ENCODE data around the gene SUOX.

SUOX gene

GRCh38 chr12:56020423-56021184 lies 23.5 kb downstream of the SUOX start, which contains the start of gene IKZF4:
Gene IKZF4 (plus strand): TSS chr12:56021043. CDS start chr12:56021494, 451 bp downstream.
- H3K27ac Mint-ChIP-seq = peak within 1 kb of the TSS; percentile 88
- peaks cover 12% of the 10 kb centered on the region for H3K36me3 Mint-ChIP-seq (ENCODE audit: low read depth)
- peak within 1 kb of the TSS; percentile 95 for H3K4me3 Mint-ChIP-seq
- DNase-seq (ENCODE audit: low spot score) = no peak
- no peaks in the 10 kb centered on the region for H3K9me3 Mint-ChIP-seq
- H3K27me3 Mint-ChIP-seq (ENCODE audit: low read depth) = no peaks in the 10 kb centered on the region
- H3K4me1 Mint-ChIP-seq (ENCODE audit: low read depth) = peaks cover 36% of the 10 kb centered on the region

GRCh38 chr12:56021889-56022497 lies 24.9 kb downstream of the SUOX start:
- Mint-ChIP-seq H3K9me3 (no peaks in the 10 kb centered on the region), H3K27me3 (ENCODE audit: low read depth) (no peaks in the 10 kb centered on the region), H3K4me3 (peak overlapping the region; percentile 95), H3K4me1 (ENCODE audit: low read depth) (peaks cover 30% of the 10 kb centered on the region), H3K27ac (peak overlapping the region; percentile 88), H3K36me3 (ENCODE audit: low read depth) (peaks cover 18% of the 10 kb centered on the region)
- no peak for DNase-seq (ENCODE audit: low spot score)

GRCh38 chr12:56028511-56029165 lies 31.6 kb downstream of the SUOX start:
- DNase-seq (ENCODE audit: low spot score) = no peak
- Mint-ChIP-seq H3K4me3 (peak overlapping the region; percentile 22), H3K9me3 (no peaks in the 10 kb centered on the region), H3K4me1 (ENCODE audit: low read depth) (peaks cover 37% of the 10 kb centered on the region), H3K27ac (no peak overlapping the region), H3K27me3 (ENCODE audit: low read depth) (no peaks in the 10 kb centered on the region), H3K36me3 (ENCODE audit: low read depth) (peaks cover 62% of the 10 kb centered on the region)

- H3K4me3 Mint-ChIP-seq = no peak overlapping the region
These were observed 32.1 kb downstream of the SUOX start for GRCh38 chr12:56029166-56029519.

GRCh38 chr12:56029666-56030293 lies 32.7 kb downstream of the SUOX start:
- peaks cover 64% of the 10 kb centered on the region for H3K36me3 Mint-ChIP-seq (ENCODE audit: low read depth)
- peak overlapping the region; percentile 32 for H3K27ac Mint-ChIP-seq
- no peak overlapping the region for H3K4me3 Mint-ChIP-seq
- no peaks in the 10 kb centered on the region for H3K27me3 Mint-ChIP-seq (ENCODE audit: low read depth)
- H3K4me1 Mint-ChIP-seq (ENCODE audit: low read depth) = peaks cover 32% of the 10 kb centered on the region
- no peaks in the 10 kb centered on the region for H3K9me3 Mint-ChIP-seq
- DNase-seq (ENCODE audit: low spot score) = peak; percentile 24

More at GRCh38 chr12:56029166-56029519, 32.1 kb downstream of the SUOX start:
- Mint-ChIP-seq H3K27ac (peak overlapping the region; percentile 56), H3K27me3 (ENCODE audit: low read depth) (no peaks in the 10 kb centered on the region), H3K36me3 (ENCODE audit: low read depth) (peaks cover 60% of the 10 kb centered on the region), H3K4me1 (ENCODE audit: low read depth) (peaks cover 34% of the 10 kb centered on the region), H3K9me3 (no peaks in the 10 kb centered on the region)
- DNase-seq (ENCODE audit: low spot score) = no peak

- Mint-ChIP-seq H3K27me3 (ENCODE audit: low read depth) (no peaks in the 10 kb centered on the region), H3K9me3 (no peaks in the 10 kb centered on the region), H3K4me3 (peak overlapping the region; percentile 2), H3K27ac (peak overlapping the region; percentile 28), H3K36me3 (ENCODE audit: low read depth) (peaks cover 66% of the 10 kb centered on the region), H3K4me1 (ENCODE audit: low read depth) (peaks cover 30% of the 10 kb centered on the region)
- peak; percentile 23 for DNase-seq (ENCODE audit: low spot score)
These were observed 34.9 kb downstream of the SUOX start for GRCh38 chr12:56031987-56032386.

GRCh38 chr12:56034586-56035332 lies 37.7 kb downstream of the SUOX start:
- no peaks in the 10 kb centered on the region for H3K9me3 Mint-ChIP-seq
- H3K4me3 Mint-ChIP-seq = no peak overlapping the region
- peak; percentile 34 for DNase-seq (ENCODE audit: low spot score)
- H3K4me1 Mint-ChIP-seq (ENCODE audit: low read depth) = peaks cover 24% of the 10 kb centered on the region
- peaks cover 47% of the 10 kb centered on the region for H3K36me3 Mint-ChIP-seq (ENCODE audit: low read depth)
- H3K27me3 Mint-ChIP-seq (ENCODE audit: low read depth) = no peaks in the 10 kb centered on the region
- H3K27ac Mint-ChIP-seq = no peak overlapping the region

GRCh38 chr12:56037161-56037560 lies 40.1 kb downstream of the SUOX start:
- peaks cover 36% of the 10 kb centered on the region for H3K36me3 Mint-ChIP-seq (ENCODE audit: low read depth)
- H3K27ac Mint-ChIP-seq = peak overlapping the region; percentile 66

GRCh38 chr12:56038022-56038655 lies 41.1 kb downstream of the SUOX start:
- Mint-ChIP-seq H3K36me3 (ENCODE audit: low read depth) (peaks cover 36% of the 10 kb centered on the region), H3K4me3 (no peak overlapping the region), H3K4me1 (ENCODE audit: low read depth) (peaks cover 25% of the 10 kb centered on the region), H3K9me3 (no peaks in the 10 kb centered on the region), H3K27me3 (ENCODE audit: low read depth) (no peaks in the 10 kb centered on the region), H3K27ac (no peak overlapping the region)
- no peak for DNase-seq (ENCODE audit: low spot score)

More at GRCh38 chr12:56037161-56037560, 40.1 kb downstream of the SUOX start:
- H3K9me3 Mint-ChIP-seq = no peaks in the 10 kb centered on the region
- no peak for DNase-seq (ENCODE audit: low spot score)
- no peaks in the 10 kb centered on the region for H3K27me3 Mint-ChIP-seq (ENCODE audit: low read depth)
- H3K4me1 Mint-ChIP-seq (ENCODE audit: low read depth) = peaks cover 25% of the 10 kb centered on the region
- H3K4me3 Mint-ChIP-seq = no peak overlapping the region

- Mint-ChIP-seq H3K4me3 (peak overlapping the region; percentile 96), H3K4me1 (ENCODE audit: low read depth) (peaks cover 31% of the 10 kb centered on the region), H3K9me3 (no peaks in the 10 kb centered on the region), H3K36me3 (ENCODE audit: low read depth) (peaks cover 42% of the 10 kb centered on the region), H3K27me3 (ENCODE audit: low read depth) (no peaks in the 10 kb centered on the region), H3K27ac (peak overlapping the region; percentile 32)
- peak; percentile 32 for DNase-seq (ENCODE audit: low spot score)
These were observed 43.1 kb downstream of the SUOX start for GRCh38 chr12:56040151-56040550.

GRCh38 chr12:56040963-56041551 lies 44.0 kb downstream of the SUOX start:
- Mint-ChIP-seq H3K9me3 (no peaks in the 10 kb centered on the region), H3K4me1 (ENCODE audit: low read depth) (peaks cover 31% of the 10 kb centered on the region), H3K36me3 (ENCODE audit: low read depth) (peaks cover 36% of the 10 kb centered on the region), H3K27ac (peak overlapping the region; percentile 97), H3K27me3 (ENCODE audit: low read depth) (no peaks in the 10 kb centered on the region), H3K4me3 (peak overlapping the region; percentile 96)
- DNase-seq (ENCODE audit: low spot score) = no peak

- H3K36me3 Mint-ChIP-seq (ENCODE audit: low read depth) = peaks cover 38% of the 10 kb centered on the region
- peaks cover 34% of the 10 kb centered on the region for H3K4me1 Mint-ChIP-seq (ENCODE audit: low read depth)
- no peaks in the 10 kb centered on the region for H3K9me3 Mint-ChIP-seq
- peak; percentile 94 for DNase-seq (ENCODE audit: low spot score)
- peak within 1 kb of the TSS; percentile 96 for H3K4me3 Mint-ChIP-seq
- H3K27me3 Mint-ChIP-seq (ENCODE audit: low read depth) = no peaks in the 10 kb centered on the region
- H3K27ac Mint-ChIP-seq = peak within 1 kb of the TSS; percentile 97
These were observed 44.7 kb downstream of the SUOX start, which contains the start of gene RPS26 for GRCh38 chr12:56041552-56042429. Gene RPS26 (plus strand): TSS chr12:56041918. CDS start chr12:56042167, 249 bp downstream.

Data from T-helper 2 cell treated with Interferon-gamma antibody and Interleukin-4, amounts not matched to agents 5 μg/mL and 100 μg/mL, for 36 hours (primary cell).